Measurements from ENCODE around the gene SLC9C2. TPM values are rescaled to one million over a fixed set of nuclear protein-coding genes. Genes with fewer than 3 reads are reported as not detected.

The SLC9C2 gene
- total RNA-seq, 1 experiment from 2014 or later, result not detected

DNA sequence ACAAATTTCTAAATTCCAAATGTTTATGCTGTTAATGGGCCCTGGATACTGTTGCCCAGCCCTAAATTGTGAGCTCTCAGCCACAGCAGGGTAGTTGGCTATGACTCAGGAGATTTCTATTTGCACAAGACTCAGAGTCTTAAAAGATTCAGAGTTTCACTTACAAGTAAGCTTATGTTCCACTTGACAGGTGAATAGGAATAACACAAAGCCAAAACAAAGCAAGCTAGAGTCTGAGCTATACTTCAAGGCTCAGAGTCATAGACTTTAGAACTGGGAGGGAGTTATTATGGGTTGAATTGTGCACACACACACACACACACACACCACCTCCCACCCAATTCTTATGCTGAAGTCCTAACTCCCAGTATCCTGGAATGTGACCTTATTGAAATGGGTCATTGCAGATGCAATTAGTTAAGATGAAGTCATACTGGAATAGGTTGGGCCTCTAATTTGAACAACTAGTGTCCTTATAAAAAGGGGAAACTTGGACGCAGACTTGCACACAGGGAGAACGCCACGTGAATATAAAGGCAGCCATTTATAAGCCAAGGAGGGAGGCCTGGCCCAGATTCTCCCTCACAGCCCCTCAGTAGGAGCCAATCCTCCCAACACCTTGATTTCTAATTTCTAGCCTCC, 95.5 kb downstream of the SLC9C2 start:
- Histone ChIP-seq H4K20me1 (ENCODE audit: low read length) (no peaks in the 10 kb centered on the region), H2AFZ (ENCODE audit: low read length) (peak overlapping the region; percentile 8), H3F3A (ENCODE audit: low read length, unreplicated experiment) (peaks cover 17% of the 10 kb centered on the region), H3K9me2 (replicated peaks; ENCODE audit: low read length) (no peaks in the 10 kb centered on the region), H3K79me2 (ENCODE audit: low read length) (no peaks in the 10 kb centered on the region), H3K36me3 (ENCODE audit: low read depth, low read length) (no peaks in the 10 kb centered on the region), H3K4me2 (ENCODE audit: low read length) (peak overlapping the region; percentile 78), H3K4me1 (ENCODE audit: insufficient read depth, low read length) (peaks cover 37% of the 10 kb centered on the region), H3K27me3 (ENCODE audit: low read length) (no peaks in the 10 kb centered on the region), H3K9ac (ENCODE audit: low read length) (peak overlapping the region; percentile 59), H3K9me3 (ENCODE audit: low read length) (no peaks in the 10 kb centered on the region), H3K27ac (ENCODE audit: low read length) (peak overlapping the region; percentile 83), H3K4me3 (ENCODE audit: low read length) (peak overlapping the region; percentile 48)
- no TSS peak for BruUV-seq (replicated peaks)
- ATAC-seq, result peak; percentile 87
- DNase-seq, result peak; percentile 100
- TF ChIP-seq CTCF (conservative IDR thresholded peaks at IDR 0.05; ENCODE audit: low read depth, low read length), result no peak
- no peak for TF ChIP-seq EZH2phosphoT487 (IDR thresholded peaks at IDR 0.05; ENCODE audit: borderline replicate concordance, low read length)
- no peak for TF ChIP-seq EZH2 (IDR thresholded peaks at IDR 0.05; ENCODE audit: low read length, unreplicated experiment)
- POLR2A ChIA-PET (ENCODE audit: unreplicated experiment), result interaction anchor here (0.5 to 1.9 kb wide), 12 partner anchors 15 to 540 kb away, joined by 3 to 16 read pairs (median 8); partner anchors contain the start of genes KLHL20 and PRDX6
- intact Hi-C loops (cut with micrococcal nuclease), result loop anchor here (1.0 to 2.0 kb wide), 8 partner anchors 18 to 761 kb away; partner anchors contain the start of genes CENPL and DARS2
- CTCF ChIA-PET, result interaction anchor here (0.5 to 1.5 kb wide), 24 partner anchors 14 to 764 kb away, joined by 3 to 27 read pairs (median 4); partner anchors contain the start of genes CENPL, DARS2, KLHL20 and PRDX6

DNA sequence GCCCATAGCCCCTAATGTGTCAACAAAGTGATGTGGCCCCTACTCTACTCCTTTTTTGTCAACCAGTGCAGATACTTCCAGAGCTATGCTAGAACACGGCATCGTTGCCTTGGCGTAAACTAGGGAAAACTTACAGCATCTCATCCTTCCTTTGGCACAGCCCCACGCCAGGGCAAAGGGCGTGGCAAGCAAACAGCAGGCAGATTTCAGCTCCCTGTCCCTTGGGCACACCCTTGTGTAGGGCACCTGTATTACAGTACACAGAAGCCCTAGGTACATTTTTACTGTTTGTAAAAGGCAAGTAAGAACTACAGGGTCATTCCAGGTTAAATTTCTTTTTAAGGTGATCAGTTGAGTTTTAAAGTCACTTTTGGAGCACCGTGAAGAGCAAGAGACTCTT, 96.4 kb downstream of the SLC9C2 start:
- Histone ChIP-seq H3K4me2 (ENCODE audit: low read length) (peak overlapping the region; percentile 78), H3K4me1 (ENCODE audit: insufficient read depth, low read length) (peaks cover 37% of the 10 kb centered on the region), H3K4me3 (ENCODE audit: low read length) (peak overlapping the region; percentile 6; the same call in 1 of the 2 replicates), H3K36me3 (ENCODE audit: low read depth, low read length) (no peaks in the 10 kb centered on the region), H3K9me3 (ENCODE audit: low read length) (no peaks in the 10 kb centered on the region), H3K9me2 (replicated peaks; ENCODE audit: low read length) (no peaks in the 10 kb centered on the region), H4K20me1 (ENCODE audit: low read length) (no peaks in the 10 kb centered on the region), H3K27me3 (ENCODE audit: low read length) (no peaks in the 10 kb centered on the region), H3F3A (ENCODE audit: low read length, unreplicated experiment) (peaks cover 17% of the 10 kb centered on the region), H3K9ac (ENCODE audit: low read length) (peak overlapping the region; percentile 24), H3K27ac (ENCODE audit: low read length) (peak overlapping the region; percentile 83), H2AFZ (ENCODE audit: low read length) (peak overlapping the region; percentile 9), H3K79me2 (ENCODE audit: low read length) (no peaks in the 10 kb centered on the region)
- ChIA-PET CTCF (interaction anchor here (0.5 to 1.5 kb wide), 9 partner anchors 28 to 318 kb away, joined by 3 to 27 read pairs (median 3); partner anchors contain the start of gene KLHL20), POLR2A (ENCODE audit: unreplicated experiment) (interaction anchor here (0.5 to 1.9 kb wide), 5 partner anchors 18 to 539 kb away, joined by 3 to 14 read pairs (median 9); partner anchors contain the start of genes KLHL20 and PRDX6)
- intact Hi-C loops (cut with micrococcal nuclease), result loop anchor here (1.0 to 2.0 kb wide), 4 partner anchors 75 to 251 kb away; no protein-coding TSS in a partner anchor
- no peak for TF ChIP-seq EZH2 (IDR thresholded peaks at IDR 0.05; ENCODE audit: low read length, unreplicated experiment)
- no peak for TF ChIP-seq EZH2phosphoT487 (IDR thresholded peaks at IDR 0.05; ENCODE audit: borderline replicate concordance, low read length)
- peak; percentile 99 for TF ChIP-seq CTCF (conservative IDR thresholded peaks at IDR 0.05; ENCODE audit: low read depth, low read length)
- ATAC-seq, result peak; percentile 42
- no TSS peak for BruUV-seq (replicated peaks)
- peak; percentile 99 for DNase-seq
